Posterior cingulate gyrus (tissue), 11 donors: ENCODE results near the gene SARS1.
A peak's percentile ranks its signal among the peaks of the same experiment; 100 is the strongest.
"Not testable (repeated sequence)": the region's sequence is repeated elsewhere in the genome, so short reads cannot be mapped to it uniquely, and the experiment has no call there.

ENCODE experiments used
- DNase-seq, 10 donors: peaks; one replicate each; pipeline versions ENCODE4 v3.0.0 to v3.0.0-alpha.2; 2020 to 2021; ENCODE audit warnings: mixed read lengths in 3 of 10
- intact Hi-C: fragments of 100-400 bp; cut with DNase I; formaldehyde crosslinking; loops from one replicate; pipeline ENCODE4 v1.15.1; 2023

Gene SARS1

DNA sequence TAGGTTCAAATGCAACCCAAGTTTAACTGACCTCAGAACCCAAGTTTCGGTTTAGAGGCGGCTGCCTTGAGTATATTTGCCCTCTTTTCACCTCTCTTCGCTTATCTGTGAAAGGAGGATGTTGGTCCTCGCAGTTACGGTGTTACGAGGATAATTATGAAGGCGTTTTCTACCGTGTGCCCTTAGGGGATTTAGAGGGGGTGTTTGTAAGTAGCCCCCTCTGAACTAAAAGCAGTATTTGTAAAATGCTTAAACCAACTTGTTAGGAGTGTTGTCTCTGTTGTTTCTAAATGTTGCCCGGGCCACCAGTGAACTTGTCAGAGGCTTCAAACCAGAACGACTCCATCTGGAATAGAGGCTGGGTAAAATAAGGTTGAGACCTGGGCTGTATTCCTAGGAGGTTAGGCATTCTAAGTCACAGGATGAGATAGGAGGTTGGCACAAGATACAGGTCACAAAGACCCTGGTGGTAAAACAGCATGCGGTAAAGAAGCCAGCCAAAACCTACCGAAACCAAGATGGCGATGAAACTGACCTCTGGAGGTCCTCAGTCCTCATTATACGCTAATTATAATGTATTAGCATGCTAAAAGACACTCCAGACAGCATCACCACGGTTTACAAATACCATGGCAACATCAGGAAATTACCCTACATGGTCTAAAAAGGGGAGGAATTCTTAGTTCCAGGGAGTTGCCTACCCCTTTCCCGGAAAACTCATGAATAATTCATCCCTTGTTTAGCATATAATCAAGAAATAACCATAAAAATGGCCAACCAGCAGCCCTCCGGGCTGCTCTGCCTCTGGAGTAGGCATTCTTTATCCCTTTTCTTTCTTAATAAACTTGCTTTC is 70.3 kb downstream of the SARS1 start:
- intact Hi-C loops: loop anchor here (1.0 to 2.0 kb wide), 2 partner anchors 21 to 115 kb away; no protein-coding TSS in a partner anchor
- peak in 1 of 10 donors; percentile 7 for DNase-seq

DNA sequence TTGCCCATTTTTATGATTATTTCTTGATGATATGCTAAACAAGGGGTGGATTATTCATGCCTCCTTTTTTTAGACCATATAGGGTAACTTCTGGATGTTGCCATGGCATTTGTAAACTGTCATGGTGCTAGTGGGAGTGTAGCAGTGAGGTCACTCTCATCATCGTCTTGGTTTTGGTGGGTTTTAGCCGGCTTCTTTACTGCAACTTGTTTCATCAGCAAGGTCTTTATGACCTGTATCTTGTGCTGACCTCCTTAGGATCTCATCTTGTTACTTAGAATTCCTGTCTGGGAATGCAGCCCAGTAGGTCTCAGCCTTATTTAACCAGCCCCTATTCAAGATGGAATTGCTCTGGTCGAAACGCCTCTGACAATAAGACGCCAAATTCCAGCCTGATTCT is 73.0 kb downstream of the SARS1 start:
- DNase-seq, intact Hi-C loops: not testable (repeated sequence)
